HCT116 (cell line): Measurements from ENCODE around the gene DNASE1L1.

Experiments used
- CEBPB ChIP-seq: IDR thresholded peaks from 2 replicates; pipeline ENCODE4 v1.6.1; 2012; ENCODE audit warnings: low read depth
- EZH2 ChIP-seq: fragments of 200-600 bp; sonication (generic); IDR thresholded peaks from 2 replicates; pipeline ENCODE4 v1.6.1; 2017; ENCODE audit warnings: antibody characterized with exemption, mixed run types
- POLR2A ChIP-seq: IDR thresholded peaks from 2 replicates; pipeline ENCODE4 v1.7.0; 2011; ENCODE audit warnings: borderline replicate concordance; ENCODE audit not compliant: insufficient read depth, insufficient read length; ENCODE audit errors: extremely low read depth
- POLR2AphosphoS5 ChIP-seq: IDR thresholded peaks from 2 replicates; pipeline ENCODE4 v1.6.1; 2011; ENCODE audit warnings: mild to moderate bottlenecking, low read depth, low read length, moderate library complexity
- SIN3A ChIP-seq: IDR thresholded peaks from 2 replicates; pipeline ENCODE4 v1.6.1; 2012; ENCODE audit warnings: low read depth
- SRF ChIP-seq: IDR thresholded peaks from 2 replicates; pipeline ENCODE4 v1.6.1; 2012; ENCODE audit warnings: low read depth
- YY1 ChIP-seq: IDR thresholded peaks from 2 replicates; pipeline ENCODE4 v1.6.1; 2011; ENCODE audit warnings: low read length, low read depth, moderate library complexity, mild to moderate bottlenecking; ENCODE audit not compliant: insufficient replicate concordance; ENCODE audit errors: extremely low read depth
- TF ChIP-seq, protein P1 (sequence below), 3 experiments: fragments of 200-600 bp in 1 of 3; sonication (generic) in 1 of 3; IDR thresholded peaks in 2 of 3; conservative IDR thresholded peaks in 1 of 3; 2 replicates each; pipeline ENCODE4 v1.5.1; 2012 to 2017; ENCODE audit warnings: low read depth in 2 of 3, low read length in 2 of 3, antibody characterized with exemption in 1 of 3, borderline replicate concordance in 1 of 3, control low read depth in 1 of 3, mild to moderate bottlenecking in 1 of 3, mixed read lengths in 1 of 3, mixed run types in 1 of 3, moderate library complexity in 1 of 3; ENCODE audit not compliant: insufficient read depth in 1 of 3

DNA sequence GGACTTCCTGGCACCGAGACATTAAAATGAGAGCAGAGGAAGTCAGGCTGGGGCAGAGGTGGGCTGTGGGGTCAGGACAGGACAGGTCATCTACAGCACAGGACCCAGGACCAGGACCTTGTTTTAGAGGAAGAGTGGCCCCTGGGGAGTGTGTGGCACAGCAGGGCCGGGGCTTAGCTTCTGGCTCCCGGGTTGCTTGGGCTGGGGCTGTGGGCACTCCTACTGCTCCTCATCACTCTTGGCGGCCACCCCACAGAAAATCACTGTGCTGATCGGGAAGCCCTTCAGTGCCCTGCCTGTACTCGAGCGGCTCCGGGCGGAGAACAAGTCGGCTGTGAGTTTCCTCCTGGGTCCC lies 11.3 kb upstream of the DNASE1L1 start:
- TF ChIP-seq YY1 = no peak
- TF ChIP-seq, protein P1, sequence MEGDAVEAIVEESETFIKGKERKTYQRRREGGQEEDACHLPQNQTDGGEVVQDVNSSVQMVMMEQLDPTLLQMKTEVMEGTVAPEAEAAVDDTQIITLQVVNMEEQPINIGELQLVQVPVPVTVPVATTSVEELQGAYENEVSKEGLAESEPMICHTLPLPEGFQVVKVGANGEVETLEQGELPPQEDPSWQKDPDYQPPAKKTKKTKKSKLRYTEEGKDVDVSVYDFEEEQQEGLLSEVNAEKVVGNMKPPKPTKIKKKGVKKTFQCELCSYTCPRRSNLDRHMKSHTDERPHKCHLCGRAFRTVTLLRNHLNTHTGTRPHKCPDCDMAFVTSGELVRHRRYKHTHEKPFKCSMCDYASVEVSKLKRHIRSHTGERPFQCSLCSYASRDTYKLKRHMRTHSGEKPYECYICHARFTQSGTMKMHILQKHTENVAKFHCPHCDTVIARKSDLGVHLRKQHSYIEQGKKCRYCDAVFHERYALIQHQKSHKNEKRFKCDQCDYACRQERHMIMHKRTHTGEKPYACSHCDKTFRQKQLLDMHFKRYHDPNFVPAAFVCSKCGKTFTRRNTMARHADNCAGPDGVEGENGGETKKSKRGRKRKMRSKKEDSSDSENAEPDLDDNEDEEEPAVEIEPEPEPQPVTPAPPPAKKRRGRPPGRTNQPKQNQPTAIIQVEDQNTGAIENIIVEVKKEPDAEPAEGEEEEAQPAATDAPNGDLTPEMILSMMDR (IDR thresholded peaks at IDR 0.05 in 2 of 3, conservative IDR thresholded peaks at IDR 0.05 in 1 of 3; ENCODE audit: borderline replicate concordance in 1 of 3, insufficient read depth in 1 of 3, low read depth in 2 of 3, low read length in 2 of 3) = no peak
- TF ChIP-seq CEBPB = no peak
- no peak for TF ChIP-seq SRF
- TF ChIP-seq EZH2 = no peak
- TF ChIP-seq POLR2AphosphoS5 = no peak
- TF ChIP-seq SIN3A = no peak
- TF ChIP-seq POLR2A = no peak
